Activated CD8-positive, alpha-beta T cell treated with anti-CD3 and anti-CD28 coated beads for 36 hours (primary cell): ENCODE measurements around the gene NUDT3. TPM values are rescaled to one million over a fixed set of nuclear protein-coding genes. Genes with fewer than 3 reads are reported as not detected.
A peak's percentile ranks its signal among the peaks of the same experiment; 100 is the strongest.

Experiments
- ATAC-seq: fragments of 200-7000 bp; cut with Tn5 transposase; one replicate; pipeline ENCODE4 v1.10.0; 2021; ENCODE audit warnings: mild to moderate bottlenecking, moderate library complexity
- CTCF ChIA-PET: fragments of 350-600 bp; sonication (Branson Sonifier 250); formaldehyde crosslinking; loops from one replicate; lab custom pipeline; 2021; ENCODE audit warnings: antibody characterized with exemption; lab: Charles Lee
- POLR2A ChIA-PET: fragments of 350-600 bp; sonication (Branson Sonifier 250); formaldehyde crosslinking; loops from one replicate; lab custom pipeline; 2021; ENCODE audit warnings: antibody characterized with exemption; lab: Charles Lee
- DNase-seq: peaks from one replicate; pipeline ENCODE4 v3.0.0-alpha.2; 2020
- H3K27ac Mint-ChIP-seq: one replicate; pipeline ENCODE4 v1.8.0; 2021; ENCODE audit warnings: mild to moderate bottlenecking, mixed read lengths
- H3K27me3 Mint-ChIP-seq: one replicate; pipeline ENCODE4 v1.8.0; 2021; ENCODE audit warnings: mixed read lengths
- H3K36me3 Mint-ChIP-seq: one replicate; pipeline ENCODE4 v1.8.0; 2021; ENCODE audit warnings: low read depth, mixed read lengths
- H3K4me1 Mint-ChIP-seq: one replicate; pipeline ENCODE4 v1.8.0; 2021; ENCODE audit warnings: low read depth, mixed read lengths
- H3K4me3 Mint-ChIP-seq: one replicate; pipeline ENCODE4 v1.8.0; 2021; ENCODE audit warnings: mild to moderate bottlenecking, moderate library complexity, mixed read lengths
- H3K9me3 Mint-ChIP-seq: one replicate; pipeline ENCODE4 v1.8.0; 2021; ENCODE audit warnings: mixed read lengths
- intact Hi-C: fragments of 100-400 bp; cut with micrococcal nuclease; formaldehyde crosslinking; loops from one replicate; pipeline ENCODE4 v1.10.0; 2022
- total RNA-seq, 2 experiments: library from RNA; stranded (reverse); gene quantifications; one replicate each; pipeline ENCODE4 v1.2.3, GENCODE V29; 2021
- TF ChIP-seq, protein P1 (sequence below): fragments of 200-600 bp; IDR thresholded peaks from one replicate; pipeline ENCODE4 v1.8.0; 2022; ENCODE audit warnings: antibody characterized with exemption, mild to moderate bottlenecking

The NUDT3 gene
- total RNA-seq, 2 experiments from 2014 or later: 15.0 to 15.2 TPM

DNA sequence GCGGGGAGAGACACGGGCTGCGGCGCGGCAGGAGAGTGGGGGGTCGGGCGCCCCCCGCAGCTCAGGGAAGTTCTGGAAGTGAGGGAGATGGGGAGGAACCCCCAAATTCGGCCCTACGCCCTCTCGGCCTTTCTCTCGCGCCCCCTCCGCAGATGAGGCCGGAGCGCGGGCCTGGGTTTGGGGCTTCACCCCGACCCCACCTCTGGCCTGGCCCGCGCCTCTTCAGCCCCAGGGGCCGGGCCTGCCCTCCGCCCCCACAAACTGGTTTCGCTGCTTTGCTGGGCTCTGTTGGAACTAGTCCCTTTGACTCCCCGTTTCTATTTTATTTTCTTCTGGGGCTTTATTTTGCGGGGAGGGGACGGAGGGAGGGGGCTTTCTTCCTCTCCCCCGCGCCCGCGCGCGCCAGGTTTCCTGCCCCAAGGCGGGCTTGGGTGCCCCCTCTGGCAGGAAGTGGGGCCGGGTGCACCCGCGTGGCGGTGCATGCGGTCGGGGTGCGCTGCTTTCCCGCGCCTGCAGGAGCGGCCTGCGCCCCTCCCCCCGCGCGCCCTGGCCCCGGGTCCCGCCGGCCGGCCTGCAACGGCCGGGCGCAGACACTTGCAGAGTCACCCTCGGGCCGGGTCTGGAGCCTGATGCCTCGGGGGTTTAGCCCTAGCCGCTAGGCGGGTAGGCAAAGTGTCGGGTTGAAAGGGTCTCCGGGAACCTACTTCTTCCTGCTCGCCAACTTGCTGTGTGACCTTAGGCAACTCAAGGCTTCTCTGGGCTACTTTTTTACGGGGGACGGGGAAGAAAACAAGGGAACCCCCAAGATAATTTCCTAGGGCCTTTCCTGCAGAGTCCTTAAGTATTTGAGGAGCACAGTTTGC lies 154.5 kb downstream of the NUDT3 start:
- H3K4me3 Mint-ChIP-seq: peak overlapping the region; percentile 93
- H3K4me1 Mint-ChIP-seq: peaks cover 45% of the 10 kb centered on the region
- ChIA-PET POLR2A (interaction anchor here (0.8 to 2.4 kb wide), 15 partner anchors 9 to 519 kb away, joined by 3 to 61 read pairs (median 7); partner anchors contain the start of genes NUDT3, RPS10, SMIM29 and SNRPC), CTCF (interaction anchor here (1.4 to 1.5 kb wide), 2 partner anchors 8 to 42 kb away, joined by 3 to 7 read pairs; no protein-coding TSS in a partner anchor)
- peaks cover 46% of the 10 kb centered on the region for H3K36me3 Mint-ChIP-seq
- intact Hi-C loops: loop anchor here (5.0 kb wide), 1 partner anchor 41 kb away; no protein-coding TSS in a partner anchor
- TF ChIP-seq, protein P1, sequence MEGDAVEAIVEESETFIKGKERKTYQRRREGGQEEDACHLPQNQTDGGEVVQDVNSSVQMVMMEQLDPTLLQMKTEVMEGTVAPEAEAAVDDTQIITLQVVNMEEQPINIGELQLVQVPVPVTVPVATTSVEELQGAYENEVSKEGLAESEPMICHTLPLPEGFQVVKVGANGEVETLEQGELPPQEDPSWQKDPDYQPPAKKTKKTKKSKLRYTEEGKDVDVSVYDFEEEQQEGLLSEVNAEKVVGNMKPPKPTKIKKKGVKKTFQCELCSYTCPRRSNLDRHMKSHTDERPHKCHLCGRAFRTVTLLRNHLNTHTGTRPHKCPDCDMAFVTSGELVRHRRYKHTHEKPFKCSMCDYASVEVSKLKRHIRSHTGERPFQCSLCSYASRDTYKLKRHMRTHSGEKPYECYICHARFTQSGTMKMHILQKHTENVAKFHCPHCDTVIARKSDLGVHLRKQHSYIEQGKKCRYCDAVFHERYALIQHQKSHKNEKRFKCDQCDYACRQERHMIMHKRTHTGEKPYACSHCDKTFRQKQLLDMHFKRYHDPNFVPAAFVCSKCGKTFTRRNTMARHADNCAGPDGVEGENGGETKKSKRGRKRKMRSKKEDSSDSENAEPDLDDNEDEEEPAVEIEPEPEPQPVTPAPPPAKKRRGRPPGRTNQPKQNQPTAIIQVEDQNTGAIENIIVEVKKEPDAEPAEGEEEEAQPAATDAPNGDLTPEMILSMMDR: peak; percentile 44
- peak; percentile 14 for ATAC-seq
- H3K9me3 Mint-ChIP-seq: no peaks in the 10 kb centered on the region
- H3K27ac Mint-ChIP-seq: peak overlapping the region; percentile 97
- DNase-seq: peak; percentile 80
- no peaks in the 10 kb centered on the region for H3K27me3 Mint-ChIP-seq

DNA sequence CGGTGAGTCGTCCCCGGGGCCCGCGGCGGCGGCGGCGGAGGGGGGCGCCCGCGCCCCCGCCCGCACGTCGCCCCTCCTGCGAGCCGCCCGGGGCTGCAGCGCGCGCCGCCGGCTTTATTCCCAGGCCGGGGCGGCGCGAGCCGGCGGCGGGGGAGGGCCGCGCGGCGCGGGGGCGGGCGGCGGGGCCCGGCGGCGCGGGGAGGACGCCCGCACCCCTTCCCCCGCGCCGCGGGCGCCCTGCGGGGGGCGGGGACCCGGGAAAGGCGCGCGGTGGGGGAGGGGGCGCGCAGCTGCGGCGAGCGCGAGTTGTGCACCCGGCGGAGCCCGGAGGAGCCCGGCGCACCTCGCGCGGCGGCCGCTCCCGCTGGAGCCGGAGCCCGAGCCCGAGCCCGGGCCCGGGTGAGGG lies 155.2 kb downstream of the NUDT3 start:
- intact Hi-C loops: loop anchor here (5.0 kb wide), 1 partner anchor 40 kb away; no protein-coding TSS in a partner anchor
- CTCF ChIA-PET: interaction anchor here (0.9 to 1.5 kb wide), 3 partner anchors 9 to 42 kb away, joined by 3 to 7 read pairs (median 3); partner anchors contain the start of gene SMIM29
- H3K27ac Mint-ChIP-seq: no peak overlapping the region
- H3K27me3 Mint-ChIP-seq: no peaks in the 10 kb centered on the region
- POLR2A ChIA-PET: interaction anchor here (0.8 to 2.4 kb wide), 17 partner anchors 10 to 520 kb away, joined by 3 to 61 read pairs (median 7); partner anchors contain the start of genes NUDT3, RPS10, SMIM29 and SNRPC
- H3K4me3 Mint-ChIP-seq: peak overlapping the region; percentile 93
- peaks cover 38% of the 10 kb centered on the region for H3K4me1 Mint-ChIP-seq
- no peak for ATAC-seq
- TF ChIP-seq, protein P1: no peak
- no peaks in the 10 kb centered on the region for H3K9me3 Mint-ChIP-seq
- DNase-seq: no peak
- H3K36me3 Mint-ChIP-seq: peaks cover 40% of the 10 kb centered on the region

DNA sequence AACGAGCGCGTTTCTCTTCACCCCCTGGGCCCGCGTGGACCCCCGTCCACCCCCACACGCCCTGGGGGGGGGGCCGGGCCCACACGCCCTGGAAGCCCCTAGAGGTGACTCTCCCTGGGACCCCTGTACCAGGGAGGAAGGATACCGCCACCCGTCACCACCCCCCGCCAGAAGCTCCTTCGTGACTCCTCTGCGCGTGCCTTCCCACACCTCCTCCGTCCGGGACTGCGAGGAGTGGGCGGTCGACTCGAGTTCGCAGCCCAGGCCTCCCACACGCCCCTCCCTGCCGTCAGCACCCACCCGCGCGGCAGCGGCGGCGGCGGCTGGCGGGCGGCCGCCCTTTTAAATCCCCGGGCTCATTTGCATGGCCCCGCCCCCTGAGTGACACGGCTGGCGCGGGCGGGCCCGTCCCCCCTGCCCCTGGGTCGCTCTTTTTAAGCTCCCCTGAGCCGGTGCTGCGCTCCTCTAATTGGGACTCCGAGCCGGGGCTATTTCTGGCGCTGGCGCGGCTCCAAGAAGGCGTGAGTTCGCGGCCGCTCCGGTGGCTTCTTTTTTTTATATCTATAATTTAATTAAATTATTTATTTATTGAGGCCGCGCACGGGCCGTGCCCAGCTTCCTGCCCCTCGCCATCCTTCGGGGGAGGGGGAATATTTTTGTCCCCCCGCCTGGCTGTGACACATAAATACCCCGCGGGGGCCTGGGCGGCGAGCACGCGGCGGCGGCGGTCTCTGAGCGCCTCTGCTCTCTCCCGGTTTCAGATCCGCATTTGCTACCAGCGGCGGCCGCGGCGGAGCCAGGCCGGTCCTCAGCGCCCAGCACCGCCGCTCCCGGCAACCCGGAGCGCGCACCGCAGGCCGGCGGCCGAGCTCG lies 155.8 kb downstream of the NUDT3 start, which contains the start of gene HMGA1:
Gene HMGA1 (plus strand): TSS at position 431 of the 873 bp plus-strand sequence. CDS start 3,908 bp downstream, outside the sequence.
- TF ChIP-seq, protein P1: no peak
- Mint-ChIP-seq H3K27ac (peak within 1 kb of the TSS; percentile 94), H3K9me3 (no peaks in the 10 kb centered on the region), H3K36me3 (peaks cover 33% of the 10 kb centered on the region), H3K4me1 (peaks cover 32% of the 10 kb centered on the region), H3K4me3 (peak within 1 kb of the TSS; percentile 93), H3K27me3 (no peaks in the 10 kb centered on the region)
- ChIA-PET POLR2A (interaction anchor here (0.6 to 2.4 kb wide), 18 partner anchors 10 to 520 kb away, joined by 3 to 61 read pairs (median 7); partner anchors contain the start of genes NUDT3, RPS10, SMIM29 and SNRPC), CTCF (interaction anchor here (0.7 to 1.5 kb wide), 4 partner anchors 10 to 41 kb away, joined by 3 to 7 read pairs (median 4); partner anchors contain the start of gene SMIM29)
- intact Hi-C loops: loop anchor here (5.0 kb wide), 1 partner anchor 39 kb away; no protein-coding TSS in a partner anchor
- peak; percentile 70 for ATAC-seq
- DNase-seq: peak; percentile 93

DNA sequence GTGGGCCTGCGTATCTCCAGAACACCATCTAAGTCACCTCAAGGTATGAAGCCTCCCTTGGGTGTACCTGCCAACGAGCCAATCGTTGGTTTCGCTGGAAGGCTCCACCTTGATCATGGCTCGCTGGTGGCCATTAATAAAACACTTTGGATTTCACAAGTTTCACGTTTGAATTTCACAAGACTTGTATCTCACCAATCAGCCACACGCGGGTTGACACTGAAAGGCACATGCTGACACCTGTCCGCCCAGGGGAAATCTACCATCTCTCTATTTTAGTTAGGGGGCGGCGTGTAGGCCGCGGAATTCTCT lies 156.4 kb downstream of the NUDT3 start:
- TF ChIP-seq, protein P1: no peak
- ChIA-PET POLR2A (interaction anchor here (1.3 to 2.4 kb wide), 14 partner anchors 11 to 190 kb away, joined by 5 to 61 read pairs (median 8); partner anchors contain the start of genes NUDT3, RPS10 and SMIM29), CTCF (interaction anchor here (0.7 to 1.5 kb wide), 3 partner anchors 10 to 40 kb away, joined by 3 to 7 read pairs (median 4); no protein-coding TSS in a partner anchor)
- Mint-ChIP-seq H3K36me3 (peaks cover 27% of the 10 kb centered on the region), H3K27me3 (no peaks in the 10 kb centered on the region), H3K4me1 (peaks cover 26% of the 10 kb centered on the region), H3K4me3 (peak overlapping the region; percentile 85), H3K9me3 (no peaks in the 10 kb centered on the region), H3K27ac (peak overlapping the region; percentile 94)
- intact Hi-C loops: loop anchor here (5.0 kb wide), 1 partner anchor 39 kb away; no protein-coding TSS in a partner anchor
- DNase-seq (peak; percentile 74), ATAC-seq (peak; percentile 32)
